ENCODE measurements around the gene SMG1. TPM values are rescaled to one million over a fixed set of nuclear protein-coding genes. Genes with fewer than 3 reads are reported as not detected.
"Not testable (repeated sequence)": the region's sequence is repeated elsewhere in the genome, so short reads cannot be mapped to it uniquely, and the experiment has no call there.

SMG1 gene
- total and polyA plus RNA-seq, 2 of the 13 experiments (the other 11 are each of a cell fraction or from before 2014, with no cell fraction given) = 48.7 to 53.7 TPM

DNA sequence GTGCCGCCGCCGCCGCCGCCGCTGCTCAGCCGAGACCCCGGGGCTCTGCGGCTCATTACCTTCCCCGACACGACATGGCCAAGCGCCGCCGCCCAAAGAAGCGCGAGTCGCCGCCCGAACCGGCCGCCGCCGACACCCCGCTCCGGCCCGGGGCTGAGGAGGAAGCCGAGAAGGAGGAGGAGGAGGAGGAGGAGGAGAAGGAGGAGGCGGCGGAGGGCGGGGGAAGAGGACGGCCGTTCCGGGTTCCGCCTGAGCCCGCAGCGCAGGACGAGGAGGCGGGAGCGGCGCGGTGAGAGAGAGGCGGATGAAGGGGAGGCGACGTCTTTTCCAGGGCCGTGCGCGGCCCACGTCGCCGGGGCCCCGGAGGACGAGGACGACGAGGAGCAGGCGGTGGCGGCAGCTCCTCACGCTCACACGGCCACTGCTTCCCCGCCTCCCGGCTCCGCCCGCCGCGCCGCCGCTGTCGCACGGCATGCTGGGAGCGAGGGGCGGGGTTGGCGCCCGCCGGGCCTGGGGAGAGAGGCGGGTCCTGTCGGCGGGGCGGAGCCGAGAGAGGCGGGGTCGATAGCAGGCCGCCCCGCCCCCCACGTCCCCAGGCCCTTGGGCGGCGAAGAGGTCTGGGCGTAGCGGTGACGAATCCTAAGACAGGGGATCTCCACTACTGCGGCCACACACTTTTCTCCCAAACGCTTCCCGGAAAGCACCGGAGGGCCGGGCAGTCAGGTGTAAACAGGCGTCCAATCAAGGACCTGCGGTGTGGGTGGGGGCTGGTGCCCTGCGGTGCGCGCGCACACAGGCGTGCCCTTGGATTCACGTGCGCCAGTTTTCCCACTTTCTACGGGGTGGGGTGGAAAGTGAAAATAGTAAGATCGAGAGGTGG lies at the start of gene SMG1 (continued):
- TF ChIP-seq FOXA1 (IDR thresholded peaks at IDR 0.05) = not testable (repeated sequence)
- peak; percentile 74 for TF ChIP-seq FOXA1 (CRISPR knock-in tag; IDR thresholded peaks at IDR 0.05)
- peak; percentile 17; the same call in 1 of the 2 replicates for TF ChIP-seq SMAD1 (CRISPR knock-in tag; IDR thresholded peaks at IDR 0.05; ENCODE audit: borderline replicate concordance, low read depth)
- TF ChIP-seq ARNT2 (CRISPR knock-in tag; IDR thresholded peaks at IDR 0.05; ENCODE audit: low read depth) = peak; percentile 95
- TF ChIP-seq REXO4 (CRISPR knock-in tag; IDR thresholded peaks at IDR 0.05; ENCODE audit: borderline replicate concordance) = peak; percentile 82
- 0 out of 2 replicates have a peak, but pooled peaks have one; percentile 81 for TF ChIP-seq ZNF30 (CRISPR knock-in tag; IDR thresholded peaks at IDR 0.05)
- 0 out of 2 replicates have a peak, but pooled peaks have one; percentile 31 for TF ChIP-seq ZFP41 (CRISPR knock-in tag; IDR thresholded peaks at IDR 0.05; ENCODE audit: borderline replicate concordance)
- peak; percentile 89 for TF ChIP-seq ZFY (CRISPR knock-in tag; IDR thresholded peaks at IDR 0.05)
- peak; percentile 92 for TF ChIP-seq ZNF709 (CRISPR knock-in tag; IDR thresholded peaks at IDR 0.05)
- TF ChIP-seq SMAD9 (CRISPR knock-in tag; IDR thresholded peaks at IDR 0.05) = peak; percentile 96
- TF ChIP-seq ZNF451 (CRISPR knock-in tag; IDR thresholded peaks at IDR 0.05) = peak; percentile 54; the same call in 1 of the 2 replicates
- 0 out of 2 replicates have a peak, but pooled peaks have one; percentile 6 for TF ChIP-seq ZSCAN25 (CRISPR knock-in tag; IDR thresholded peaks at IDR 0.05)
- TF ChIP-seq TBP (CRISPR knock-in tag; IDR thresholded peaks at IDR 0.05) = 0 out of 2 replicates have a peak, but pooled peaks have one; percentile 6
- peak; percentile 28; the same call in 1 of the 2 replicates for TF ChIP-seq SALL2 (CRISPR knock-in tag; IDR thresholded peaks at IDR 0.05)
- TF ChIP-seq, protein P1, sequence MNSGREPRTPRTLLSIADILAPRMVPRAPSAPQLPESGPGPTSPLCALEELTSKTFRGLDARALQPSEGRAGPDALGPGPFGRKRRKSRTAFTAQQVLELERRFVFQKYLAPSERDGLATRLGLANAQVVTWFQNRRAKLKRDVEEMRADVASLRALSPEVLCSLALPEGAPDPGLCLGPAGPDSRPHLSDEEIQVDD (CRISPR knock-in tag; IDR thresholded peaks at IDR 0.05; ENCODE audit: borderline replicate concordance) = peak; percentile 84
- peak; percentile 37; the same call in 1 of the 2 replicates for TF ChIP-seq CBX5 (CRISPR knock-in tag; IDR thresholded peaks at IDR 0.05; ENCODE audit: borderline replicate concordance)
- TF ChIP-seq KLF13 (CRISPR knock-in tag; IDR thresholded peaks at IDR 0.05) = peak; percentile 62
- TF ChIP-seq, protein P2, sequence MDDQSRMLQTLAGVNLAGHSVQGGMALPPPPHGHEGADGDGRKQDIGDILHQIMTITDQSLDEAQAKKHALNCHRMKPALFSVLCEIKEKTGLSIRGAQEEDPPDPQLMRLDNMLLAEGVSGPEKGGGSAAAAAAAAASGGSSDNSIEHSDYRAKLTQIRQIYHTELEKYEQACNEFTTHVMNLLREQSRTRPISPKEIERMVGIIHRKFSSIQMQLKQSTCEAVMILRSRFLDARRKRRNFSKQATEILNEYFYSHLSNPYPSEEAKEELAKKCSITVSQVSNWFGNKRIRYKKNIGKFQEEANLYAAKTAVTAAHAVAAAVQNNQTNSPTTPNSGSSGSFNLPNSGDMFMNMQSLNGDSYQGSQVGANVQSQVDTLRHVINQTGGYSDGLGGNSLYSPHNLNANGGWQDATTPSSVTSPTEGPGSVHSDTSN (CRISPR knock-in tag; IDR thresholded peaks at IDR 0.05; ENCODE audit: borderline replicate concordance) = 0 out of 2 replicates have a peak, but pooled peaks have one; percentile 20
- TF ChIP-seq KAT8 (CRISPR knock-in tag; IDR thresholded peaks at IDR 0.05) = peak; percentile 89
- 0 out of 2 replicates have a peak, but pooled peaks have one; percentile 78 for TF ChIP-seq ZNF660 (CRISPR knock-in tag; IDR thresholded peaks at IDR 0.05; ENCODE audit: borderline replicate concordance, low read depth)
- TF ChIP-seq ZBTB21 (CRISPR knock-in tag; IDR thresholded peaks at IDR 0.05) = 0 out of 2 replicates have a peak, but pooled peaks have one; percentile 20
- TF ChIP-seq, protein P3, sequence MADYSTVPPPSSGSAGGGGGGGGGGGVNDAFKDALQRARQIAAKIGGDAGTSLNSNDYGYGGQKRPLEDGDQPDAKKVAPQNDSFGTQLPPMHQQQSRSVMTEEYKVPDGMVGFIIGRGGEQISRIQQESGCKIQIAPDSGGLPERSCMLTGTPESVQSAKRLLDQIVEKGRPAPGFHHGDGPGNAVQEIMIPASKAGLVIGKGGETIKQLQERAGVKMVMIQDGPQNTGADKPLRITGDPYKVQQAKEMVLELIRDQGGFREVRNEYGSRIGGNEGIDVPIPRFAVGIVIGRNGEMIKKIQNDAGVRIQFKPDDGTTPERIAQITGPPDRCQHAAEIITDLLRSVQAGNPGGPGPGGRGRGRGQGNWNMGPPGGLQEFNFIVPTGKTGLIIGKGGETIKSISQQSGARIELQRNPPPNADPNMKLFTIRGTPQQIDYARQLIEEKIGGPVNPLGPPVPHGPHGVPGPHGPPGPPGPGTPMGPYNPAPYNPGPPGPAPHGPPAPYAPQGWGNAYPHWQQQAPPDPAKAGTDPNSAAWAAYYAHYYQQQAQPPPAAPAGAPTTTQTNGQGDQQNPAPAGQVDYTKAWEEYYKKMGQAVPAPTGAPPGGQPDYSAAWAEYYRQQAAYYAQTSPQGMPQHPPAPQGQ (CRISPR knock-in tag; IDR thresholded peaks at IDR 0.05; ENCODE audit: borderline replicate concordance) = 0 out of 2 replicates have a peak, but pooled peaks have one; percentile 40
